IPS-11a (cell line): Measurements from ENCODE around the gene TNN.
"Not testable (repeated sequence)": the region's sequence is repeated elsewhere in the genome, so short reads cannot be mapped to it uniquely, and the experiment has no call there.

Experiments
- H3K4me3 ChIP-seq: one replicate; pipeline ENCODE4 v1.5.1; 2013; ENCODE audit warnings: low read depth, low read length, control low read depth

TNN gene, protein sequence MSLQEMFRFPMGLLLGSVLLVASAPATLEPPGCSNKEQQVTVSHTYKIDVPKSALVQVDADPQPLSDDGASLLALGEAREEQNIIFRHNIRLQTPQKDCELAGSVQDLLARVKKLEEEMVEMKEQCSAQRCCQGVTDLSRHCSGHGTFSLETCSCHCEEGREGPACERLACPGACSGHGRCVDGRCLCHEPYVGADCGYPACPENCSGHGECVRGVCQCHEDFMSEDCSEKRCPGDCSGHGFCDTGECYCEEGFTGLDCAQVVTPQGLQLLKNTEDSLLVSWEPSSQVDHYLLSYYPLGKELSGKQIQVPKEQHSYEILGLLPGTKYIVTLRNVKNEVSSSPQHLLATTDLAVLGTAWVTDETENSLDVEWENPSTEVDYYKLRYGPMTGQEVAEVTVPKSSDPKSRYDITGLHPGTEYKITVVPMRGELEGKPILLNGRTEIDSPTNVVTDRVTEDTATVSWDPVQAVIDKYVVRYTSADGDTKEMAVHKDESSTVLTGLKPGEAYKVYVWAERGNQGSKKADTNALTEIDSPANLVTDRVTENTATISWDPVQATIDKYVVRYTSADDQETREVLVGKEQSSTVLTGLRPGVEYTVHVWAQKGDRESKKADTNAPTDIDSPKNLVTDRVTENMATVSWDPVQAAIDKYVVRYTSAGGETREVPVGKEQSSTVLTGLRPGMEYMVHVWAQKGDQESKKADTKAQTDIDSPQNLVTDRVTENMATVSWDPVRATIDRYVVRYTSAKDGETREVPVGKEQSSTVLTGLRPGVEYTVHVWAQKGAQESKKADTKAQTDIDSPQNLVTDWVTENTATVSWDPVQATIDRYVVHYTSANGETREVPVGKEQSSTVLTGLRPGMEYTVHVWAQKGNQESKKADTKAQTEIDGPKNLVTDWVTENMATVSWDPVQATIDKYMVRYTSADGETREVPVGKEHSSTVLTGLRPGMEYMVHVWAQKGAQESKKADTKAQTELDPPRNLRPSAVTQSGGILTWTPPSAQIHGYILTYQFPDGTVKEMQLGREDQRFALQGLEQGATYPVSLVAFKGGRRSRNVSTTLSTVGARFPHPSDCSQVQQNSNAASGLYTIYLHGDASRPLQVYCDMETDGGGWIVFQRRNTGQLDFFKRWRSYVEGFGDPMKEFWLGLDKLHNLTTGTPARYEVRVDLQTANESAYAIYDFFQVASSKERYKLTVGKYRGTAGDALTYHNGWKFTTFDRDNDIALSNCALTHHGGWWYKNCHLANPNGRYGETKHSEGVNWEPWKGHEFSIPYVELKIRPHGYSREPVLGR (N-terminal part only)

DNA sequence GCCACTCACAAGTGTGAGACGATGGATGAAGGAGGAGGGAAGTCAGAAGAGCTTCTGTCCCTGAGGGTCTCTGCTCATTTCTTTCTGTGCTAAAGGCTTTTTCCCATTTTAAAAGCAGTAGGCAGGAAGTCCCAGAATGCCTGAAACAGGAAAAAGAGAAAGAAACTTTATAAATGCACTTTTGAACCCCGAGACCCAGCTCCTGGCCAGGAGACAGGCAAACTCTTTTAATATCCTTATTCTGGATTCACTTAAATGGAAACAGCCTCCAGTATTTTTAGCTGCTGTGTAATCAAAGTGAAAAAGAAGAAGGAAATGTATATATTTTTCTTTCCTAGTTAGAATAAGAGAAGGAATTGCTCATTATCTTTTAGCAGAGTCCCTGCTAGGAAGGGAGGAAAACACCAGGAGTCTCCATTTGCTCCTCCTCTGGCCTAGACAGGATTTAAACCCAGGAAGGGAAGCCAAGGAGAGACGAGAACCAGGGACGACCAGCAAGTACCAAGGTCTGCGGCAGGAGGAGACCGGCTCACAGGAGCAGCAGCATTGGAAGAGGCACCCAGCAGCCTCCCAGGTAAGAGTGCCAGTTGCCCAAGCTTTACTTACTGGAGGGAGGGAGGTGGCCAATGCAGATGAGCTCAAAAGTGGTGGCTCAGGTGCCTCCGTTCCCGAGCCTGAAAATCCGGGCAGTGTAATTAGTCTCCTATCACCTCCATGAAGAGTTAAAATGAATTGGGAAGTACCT lies at the start of gene TNN:
TSS of gene TNN (plus strand) at position 472 of the 745 bp plus-strand sequence. CDS start 9,586 bp downstream, outside the sequence.
- no peak within 1 kb of the TSS for H3K4me3 ChIP-seq

DNA sequence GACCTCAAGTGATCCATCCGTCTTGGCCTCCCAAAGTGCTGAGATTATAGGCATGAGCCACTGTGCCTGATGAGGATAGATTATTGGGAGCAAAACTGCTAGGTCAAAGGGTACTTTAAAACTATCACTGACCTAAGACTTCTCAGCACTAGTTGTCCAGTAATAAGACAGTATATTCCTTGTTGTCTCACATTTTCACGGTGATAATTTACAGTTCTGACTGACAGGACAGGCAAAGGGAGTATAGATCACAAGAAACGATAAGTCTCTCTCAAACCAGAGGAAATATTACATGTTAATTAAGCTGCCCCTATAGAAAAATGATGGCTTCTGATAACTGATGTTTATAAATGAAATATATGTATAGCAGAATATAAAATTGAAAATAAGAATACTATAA lies 48.1 kb upstream of the TNN start:
- H3K4me3 ChIP-seq, result no peak overlapping the region

DNA sequence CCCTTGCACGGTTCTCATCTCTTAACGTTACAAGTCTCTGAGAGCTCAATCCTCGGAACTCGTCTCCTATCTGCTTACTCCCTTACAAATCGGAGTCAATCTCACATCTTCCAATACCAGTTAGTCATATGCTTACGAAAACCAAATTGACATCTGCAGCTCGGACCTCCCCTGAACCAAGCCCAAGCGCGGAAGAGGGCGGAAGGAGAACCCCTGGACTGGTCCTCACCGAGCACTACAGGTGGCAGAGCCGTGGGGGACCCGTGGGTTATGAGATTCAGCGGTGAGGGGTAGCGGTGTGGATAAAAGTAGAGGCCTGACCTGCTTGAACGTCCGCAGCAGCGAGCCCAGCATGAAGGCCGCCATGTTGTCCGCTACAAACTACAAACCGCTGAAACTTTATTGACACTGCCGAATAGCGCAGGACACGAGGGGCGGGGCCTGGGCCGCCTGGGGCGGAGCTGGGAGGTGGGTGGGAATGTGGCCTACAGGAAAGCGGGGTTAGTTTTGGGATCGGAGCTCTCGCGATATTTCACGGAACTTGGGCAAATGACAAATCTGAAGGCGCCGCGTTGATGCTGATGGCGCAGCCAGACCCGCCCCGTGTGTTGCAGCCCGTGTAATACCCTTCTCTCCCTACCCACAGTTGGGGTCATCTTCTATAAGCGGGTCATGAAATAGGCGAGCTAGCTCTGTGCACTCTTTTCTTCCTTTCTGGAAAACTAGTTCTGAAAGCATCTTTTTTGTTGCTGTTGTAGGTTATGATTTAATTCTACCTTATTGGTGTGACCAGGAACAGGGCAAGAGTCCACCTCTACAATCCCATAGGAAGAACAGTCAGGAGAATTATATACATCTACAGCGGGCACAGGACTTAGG lies 44.4 kb upstream of the TNN start, which contains the start of gene MRPS14:
TSS of gene MRPS14 (minus strand) at position 383 of the 879 bp plus-strand sequence. CDS start at position 366, 17 bp downstream.
- peak within 1 kb of the TSS; percentile 99 for H3K4me3 ChIP-seq

GRCh38 chr1:175023922-175024242 lies 43.8 kb upstream of the TNN start:
- peak overlapping the region; percentile 99 for H3K4me3 ChIP-seq

GRCh38 chr1:175024773-175025172 lies 42.9 kb upstream of the TNN start:
- H3K4me3 ChIP-seq, result no peak overlapping the region

- H3K4me3 ChIP-seq, result no peak overlapping the region
These were observed 33.7 kb upstream of the TNN start for GRCh38 chr1:175033953-175034352.

GRCh38 chr1:175034775-175035174 lies 32.9 kb upstream of the TNN start:
- H3K4me3 ChIP-seq, result no peak overlapping the region

- H3K4me3 ChIP-seq, result no peak overlapping the region
These were observed 31.8 kb upstream of the TNN start for GRCh38 chr1:175035865-175036264.

- no peak overlapping the region for H3K4me3 ChIP-seq
These were observed 31.2 kb upstream of the TNN start for GRCh38 chr1:175036476-175036875.

- no peak overlapping the region for H3K4me3 ChIP-seq
These were observed 30.2 kb upstream of the TNN start for GRCh38 chr1:175037416-175037815.

GRCh38 chr1:175040324-175040879 lies 27.2 kb upstream of the TNN start:
- H3K4me3 ChIP-seq, result no peak overlapping the region

DNA sequence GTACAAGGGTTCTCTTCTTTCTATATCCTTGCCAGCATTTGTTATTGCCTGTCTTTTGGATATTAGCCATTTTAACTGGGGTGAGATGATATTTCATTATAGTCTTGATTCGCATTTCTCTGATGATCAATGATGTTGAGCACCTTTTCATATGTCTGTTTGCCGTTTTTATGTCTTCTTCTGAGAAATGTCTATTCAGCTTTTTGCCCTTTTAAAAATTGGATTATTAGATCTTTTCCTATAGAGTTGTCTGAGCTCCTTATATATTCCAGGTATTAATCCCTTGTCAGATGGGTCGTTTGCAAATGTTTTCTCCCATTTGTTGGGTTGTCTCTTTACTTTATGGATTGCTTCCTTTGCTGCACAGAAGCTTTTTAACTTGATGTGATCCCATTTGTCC lies 25.0 kb upstream of the TNN start:
- no peak overlapping the region for H3K4me3 ChIP-seq

- no peak overlapping the region for H3K4me3 ChIP-seq
These were observed 23.8 kb upstream of the TNN start for GRCh38 chr1:175043824-175044223.

DNA sequence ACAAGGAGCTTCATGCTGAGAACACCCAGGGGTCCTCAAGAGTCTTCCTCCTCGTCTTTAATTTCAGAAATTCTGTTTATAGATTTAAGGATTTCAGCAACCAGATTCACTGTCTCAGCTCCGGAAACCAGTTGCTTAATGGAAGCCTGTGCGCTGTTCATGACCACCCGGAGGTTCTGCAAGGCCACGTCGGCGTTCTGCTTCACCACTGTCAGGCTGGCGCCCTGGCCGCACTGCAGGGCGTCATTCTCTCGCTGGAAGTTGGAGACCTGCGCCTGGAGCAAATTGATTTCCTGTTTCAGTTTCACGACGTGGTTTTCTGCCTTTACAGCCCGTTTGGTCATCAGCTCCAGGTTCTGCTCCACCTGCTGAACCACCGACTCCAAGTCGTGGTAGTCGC lies 23.0 kb upstream of the TNN start:
- H3K4me3 ChIP-seq, result not testable (repeated sequence)

- H3K4me3 ChIP-seq, result no peak overlapping the region
These were observed 22.5 kb upstream of the TNN start for GRCh38 chr1:175045097-175045496.

GRCh38 chr1:175045519-175045918 lies 22.1 kb upstream of the TNN start:
- no peak overlapping the region for H3K4me3 ChIP-seq

GRCh38 chr1:175050992-175051391 lies 16.6 kb upstream of the TNN start:
- H3K4me3 ChIP-seq, result no peak overlapping the region

- no peak overlapping the region for H3K4me3 ChIP-seq
These were observed 12.9 kb upstream of the TNN start for GRCh38 chr1:175054736-175055135.

GRCh38 chr1:175062339-175062738 lies 5.3 kb upstream of the TNN start:
- no peak overlapping the region for H3K4me3 ChIP-seq
